Stomach (tissue), 19 donors: ENCODE measurements around the gene NME2. TPM values are rescaled to one million over a fixed set of nuclear protein-coding genes. Genes with fewer than 3 reads are reported as not detected.
A peak's percentile ranks its signal among the peaks of the same experiment; 100 is the strongest.

Experiments
- DNase-seq, 2 donors: peaks; one replicate each; pipeline versions ENCODE4 v3.0.0 to v3.0.0-alpha.2; 2013 to 2019
- H3K27ac ChIP-seq, 5 donors: fragments of 200-600 bp in 4 of 5; sonication (generic) in 4 of 5; one replicate each; pipeline ENCODE4 v1.5.1; 2013 to 2019; ENCODE audit warnings: mild to moderate bottlenecking in 1 of 5, moderate library complexity in 1 of 5
- H3K27me3 ChIP-seq, 3 donors: fragments of 200-600 bp; sonication (generic); one replicate each; pipeline ENCODE4 v1.5.1; 2017 to 2019; ENCODE audit warnings: mixed run types in 1 of 3
- H3K36me3 ChIP-seq, 4 donors: fragments of 200-600 bp; sonication (generic); 1 replicate in 3 of 4; 2 replicates in 1 of 4; pipeline ENCODE4 v1.5.1; 2016 to 2019
- H3K4me1 ChIP-seq, 4 donors: fragments of 200-600 bp; sonication (generic); one replicate each; pipeline ENCODE4 v1.5.1; 2016 to 2019
- H3K4me3 ChIP-seq, 4 donors: fragments of 200-600 bp; sonication (generic) in 3 of 4; one replicate each; pipeline ENCODE4 v1.5.1; 2016 to 2019; ENCODE audit warnings: mild to moderate bottlenecking in 1 of 4
- H3K9me3 ChIP-seq, 4 donors: fragments of 200-600 bp; sonication (generic); one replicate each; pipeline ENCODE4 v1.5.1; 2016 to 2019
- EP300 ChIP-seq: sonication (generic); formaldehyde crosslinking; IDR thresholded peaks from one replicate; pipeline ENCODE4 v1.6.1; 2017; ENCODE audit warnings: antibody characterized with exemption
- POLR2A ChIP-seq, 4 donors: fragments of 450-650 bp; IDR thresholded peaks; one replicate each; pipeline ENCODE4 v1.6.1; 2016; ENCODE audit warnings: antibody characterized with exemption in 4 of 4, control low read depth in 2 of 4, mild to moderate bottlenecking in 1 of 4, moderate library complexity in 1 of 4
- POLR2AphosphoS5 ChIP-seq, 3 donors: sonication (generic); formaldehyde crosslinking; IDR thresholded peaks; one replicate each; pipeline ENCODE4 v1.6.1; 2016; ENCODE audit warnings: antibody characterized with exemption in 3 of 3
- WGBS, 5 donors: extraction: QIAGEN DNeasy Blood & Tissue Kit in 3 of 5; methylation state at CpG; one replicate each; pipeline versions ENCODE4 v1.1.5 to v1.1.7; 2013 to 2018; 5-methylcytosine and 5-hydroxymethylcytosine counted together
- intact Hi-C: fragments of 100-400 bp; cut with DNase I; formaldehyde crosslinking; loops from one replicate; pipeline ENCODE4 v1.15.1; 2023; ENCODE audit warnings: low total_unique reads
- long read RNA-seq, 10 donors: transcript quantifications; one replicate each; lab custom pipeline, GENCODE V29; 2026
- polyA plus RNA-seq, 3 donors: library from polyadenylated mRNA; stranded (reverse); fragments of 200-250 nt; gene quantifications; one replicate each; pipeline ENCODE4 v1.2.3, GENCODE V29; 2013
- total RNA-seq, 5 donors: library from RNA; depleted of rRNA; stranded (reverse); fragments of >200 nt; gene quantifications; one replicate each; pipeline versions ENCODE4 v1.1.0 to v1.2.3, GENCODE V29; 2014 to 2016
- TF ChIP-seq, protein P1 (sequence below), 7 experiments: fragments of 450-650 bp in 4 of 7; fragments of 200-600 bp in 3 of 7; sonication (generic) in 3 of 7; IDR thresholded peaks; one replicate each; pipeline ENCODE4 v1.5.1; 2016 to 2019; ENCODE audit warnings: antibody characterized with exemption in 7 of 7, control low read depth in 2 of 7, mild to moderate bottlenecking in 1 of 7
- donor health status: healthy with polysubstance abuse.
- donor health status: Bipolar disorder and iron deficiency.
- donor health status: healthy.

The NME2 gene
- total RNA-seq (100 to 1,000 TPM; 127 to 311 (median 264) TPM), polyA plus RNA-seq (100 to 1,000 TPM; 754 to 877 (median 797) TPM)
- long read RNA-seq, donor 1, transcript NME2-205 (5 exons, 826 nt) = major isoform, 82 of 121 reads
- long read RNA-seq, donor 1, transcript NME2-209 (2 exons, 789 nt) = minor isoform, 18 of 121 reads
- long read RNA-seq, donor 1, transcript NME2-202 (4 exons, 866 nt) = minor isoform, 12 of 121 reads
- long read RNA-seq, donor 1, partial matches to known transcripts = 0 of 121 reads
- long read RNA-seq, donor 1, other reads (novel, unspliced or antisense) = 0 of 121 reads
- long read RNA-seq, donor 2, transcript NME2-209 (2 exons, 789 nt) = minor isoform, 8 of 148 reads
- long read RNA-seq, donor 2, transcript NME2-204 (5 exons, 749 nt) = minor isoform, 43 of 148 reads
- long read RNA-seq, donor 2, transcript NME2-202 (4 exons, 866 nt) = minor isoform, 20 of 148 reads
- long read RNA-seq, donor 2, transcript NME2-205 (5 exons, 826 nt) = major isoform, 67 of 148 reads
- long read RNA-seq, donor 2, partial matches to known transcripts = 0 of 148 reads
- long read RNA-seq, donor 2, other reads (novel, unspliced or antisense) = 0 of 148 reads
- long read RNA-seq, donor 3, transcript NME2-202 (4 exons, 866 nt) = minor isoform, 32 of 190 reads
- long read RNA-seq, donor 3, transcript NME2-209 (2 exons, 789 nt) = minor isoform, 25 of 190 reads
- long read RNA-seq, donor 3, transcript NME2-208 (3 exons, 565 nt) = minor isoform, 9 of 190 reads
- long read RNA-seq, donor 3, transcript NME2-205 (5 exons, 826 nt) = major isoform, 120 of 190 reads
- long read RNA-seq, donor 3, partial matches to known transcripts = 0 of 190 reads
- long read RNA-seq, donor 3, other reads (novel, unspliced or antisense) = 0 of 190 reads
- long read RNA-seq, donor 4, transcript NME2-205 (5 exons, 826 nt) = major isoform, 10 of 15 reads
- long read RNA-seq, donor 4, partial matches to known transcripts = 0 of 15 reads
- long read RNA-seq, donor 4, other reads (novel, unspliced or antisense) = 0 of 15 reads
- long read RNA-seq, donor 5, transcript NME2-204 (5 exons, 749 nt) = minor isoform, 53 of 194 reads
- long read RNA-seq, donor 5, transcript NME2-209 (2 exons, 789 nt) = minor isoform, 26 of 194 reads
- long read RNA-seq, donor 5, transcript NME2-202 (4 exons, 866 nt) = minor isoform, 19 of 194 reads
- long read RNA-seq, donor 5, transcript NME2-205 (5 exons, 826 nt) = major isoform, 81 of 194 reads
- long read RNA-seq, donor 5, partial matches to known transcripts = 8 of 194 reads
- long read RNA-seq, donor 5, other reads (novel, unspliced or antisense) = 0 of 194 reads
- long read RNA-seq, donor 6, transcript NME2-208 (3 exons, 565 nt) = minor isoform, 12 of 493 reads
- long read RNA-seq, donor 6, transcript NME2-202 (4 exons, 866 nt) = minor isoform, 50 of 493 reads
- long read RNA-seq, donor 6, transcript NME2-205 (5 exons, 826 nt) = major isoform, 350 of 493 reads
- long read RNA-seq, donor 6, transcript NME2-209 (2 exons, 789 nt) = minor isoform, 39 of 493 reads
- long read RNA-seq, donor 6, partial matches to known transcripts = 8 of 493 reads
- long read RNA-seq, donor 6, other reads (novel, unspliced or antisense) = 15 of 493 reads
- long read RNA-seq, donor 7, transcript NME2-209 (2 exons, 789 nt) = minor isoform, 26 of 258 reads
- long read RNA-seq, donor 7, transcript NME2-205 (5 exons, 826 nt) = major isoform, 182 of 258 reads
- long read RNA-seq, donor 7, transcript NME2-202 (4 exons, 866 nt) = minor isoform, 31 of 258 reads
- long read RNA-seq, donor 7, transcript NME2-208 (3 exons, 565 nt) = minor isoform, 12 of 258 reads
- long read RNA-seq, donor 7, partial matches to known transcripts = 0 of 258 reads
- long read RNA-seq, donor 7, other reads (novel, unspliced or antisense) = 0 of 258 reads
- long read RNA-seq, donor 8, transcript NME2-205 (5 exons, 826 nt) = major isoform, 202 of 283 reads
- long read RNA-seq, donor 8, transcript NME2-202 (4 exons, 866 nt) = minor isoform, 28 of 283 reads
- long read RNA-seq, donor 8, transcript NME2-209 (2 exons, 789 nt) = minor isoform, 36 of 283 reads
- long read RNA-seq, donor 8, transcript NME2-208 (3 exons, 565 nt) = minor isoform, 7 of 283 reads
- long read RNA-seq, donor 8, partial matches to known transcripts = 0 of 283 reads
- long read RNA-seq, donor 8, other reads (novel, unspliced or antisense) = 0 of 283 reads
- long read RNA-seq, donor 9, transcript NME2-208 (3 exons, 565 nt) = minor isoform, 15 of 267 reads
- long read RNA-seq, donor 9, transcript NME2-205 (5 exons, 826 nt) = major isoform, 157 of 267 reads
- long read RNA-seq, donor 9, transcript NME2-202 (4 exons, 866 nt) = minor isoform, 32 of 267 reads
- long read RNA-seq, donor 9, transcript NME2-209 (2 exons, 789 nt) = minor isoform, 40 of 267 reads
- long read RNA-seq, donor 9, partial matches to known transcripts = 13 of 267 reads
- long read RNA-seq, donor 9, other reads (novel, unspliced or antisense) = 0 of 267 reads
- long read RNA-seq, donor 10, transcript NME2-209 (2 exons, 789 nt) = minor isoform, 7 of 97 reads
- long read RNA-seq, donor 10, transcript NME2-202 (4 exons, 866 nt) = minor isoform, 13 of 97 reads
- long read RNA-seq, donor 10, transcript NME2-205 (5 exons, 826 nt) = major isoform, 74 of 97 reads
- long read RNA-seq, donor 10, partial matches to known transcripts = 0 of 97 reads
- long read RNA-seq, donor 10, other reads (novel, unspliced or antisense) = 0 of 97 reads

DNA sequence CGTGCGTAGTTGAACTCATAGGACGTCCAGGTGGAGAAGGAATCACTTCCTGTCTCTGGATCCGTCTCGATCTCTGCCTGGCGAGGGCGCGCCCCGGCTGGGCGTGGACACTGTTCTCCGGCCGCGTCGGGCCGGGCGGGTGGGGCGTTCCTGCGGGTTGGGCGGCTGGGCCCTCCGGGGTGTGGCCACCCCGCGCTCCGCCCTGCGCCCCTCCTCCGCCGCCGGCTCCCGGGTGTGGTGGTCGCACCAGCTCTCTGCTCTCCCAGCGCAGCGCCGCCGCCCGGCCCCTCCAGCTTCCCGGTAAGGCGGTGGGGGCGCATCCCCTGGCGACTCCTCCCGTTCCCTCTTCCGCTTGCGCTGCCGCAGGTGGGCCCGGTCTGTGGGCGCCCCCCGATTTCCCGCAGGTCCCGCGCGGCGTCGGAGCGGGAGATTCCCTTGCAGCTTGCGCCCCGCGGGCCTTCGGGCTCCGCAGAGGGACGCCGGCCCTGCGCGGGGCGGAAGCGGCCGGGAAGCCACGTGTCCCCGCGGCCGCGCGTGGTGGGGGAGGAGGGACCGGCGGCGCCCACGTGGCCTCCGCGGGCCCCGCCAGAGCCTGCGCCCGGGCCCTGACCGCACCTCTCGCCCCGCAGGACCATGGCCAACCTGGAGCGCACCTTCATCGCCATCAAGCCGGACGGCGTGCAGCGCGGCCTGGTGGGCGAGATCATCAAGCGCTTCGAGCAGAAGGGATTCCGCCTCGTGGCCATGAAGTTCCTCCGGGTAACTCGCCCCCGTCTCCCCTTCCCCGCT, at the start of gene NME2:
TSS of gene NME2 (plus strand) at position 214 of the 789 bp plus-strand sequence. CDS start at position 634, 420 bp downstream.
- peaks cover 34 to 56% (median 54%) of the 10 kb centered on the region in 4 donors for H3K36me3 ChIP-seq
- H3K9me3 ChIP-seq = no peaks in the 10 kb centered on the region
- TF ChIP-seq POLR2A (IDR thresholded peaks at IDR 0.05) (peak in 1 of 4 donors; percentile 79), EP300 (no peak), POLR2AphosphoS5 (IDR thresholded peaks at IDR 0.05) (peak; percentile 44 to 93 (median 84))
- TF ChIP-seq, protein P1, sequence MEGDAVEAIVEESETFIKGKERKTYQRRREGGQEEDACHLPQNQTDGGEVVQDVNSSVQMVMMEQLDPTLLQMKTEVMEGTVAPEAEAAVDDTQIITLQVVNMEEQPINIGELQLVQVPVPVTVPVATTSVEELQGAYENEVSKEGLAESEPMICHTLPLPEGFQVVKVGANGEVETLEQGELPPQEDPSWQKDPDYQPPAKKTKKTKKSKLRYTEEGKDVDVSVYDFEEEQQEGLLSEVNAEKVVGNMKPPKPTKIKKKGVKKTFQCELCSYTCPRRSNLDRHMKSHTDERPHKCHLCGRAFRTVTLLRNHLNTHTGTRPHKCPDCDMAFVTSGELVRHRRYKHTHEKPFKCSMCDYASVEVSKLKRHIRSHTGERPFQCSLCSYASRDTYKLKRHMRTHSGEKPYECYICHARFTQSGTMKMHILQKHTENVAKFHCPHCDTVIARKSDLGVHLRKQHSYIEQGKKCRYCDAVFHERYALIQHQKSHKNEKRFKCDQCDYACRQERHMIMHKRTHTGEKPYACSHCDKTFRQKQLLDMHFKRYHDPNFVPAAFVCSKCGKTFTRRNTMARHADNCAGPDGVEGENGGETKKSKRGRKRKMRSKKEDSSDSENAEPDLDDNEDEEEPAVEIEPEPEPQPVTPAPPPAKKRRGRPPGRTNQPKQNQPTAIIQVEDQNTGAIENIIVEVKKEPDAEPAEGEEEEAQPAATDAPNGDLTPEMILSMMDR (IDR thresholded peaks at IDR 0.05) = no peak
- H3K27me3 ChIP-seq = no peaks in the 10 kb centered on the region
- peak within 1 kb of the TSS; percentile 77 to 97 (median 94) for H3K4me3 ChIP-seq
- intact Hi-C loops = no loop called here
- DNase-seq = peak; percentile 92 to 96
- H3K27ac ChIP-seq = peak within 1 kb of the TSS; percentile 80 to 95 (median 95)
- 0 to 1% (median 1%) methylated on average over 23 to 98 of the region's 98 CpGs for WGBS, 5 donors
- peaks cover 9 to 27% (median 23%) of the 10 kb centered on the region in 4 donors for H3K4me1 ChIP-seq

DNA sequence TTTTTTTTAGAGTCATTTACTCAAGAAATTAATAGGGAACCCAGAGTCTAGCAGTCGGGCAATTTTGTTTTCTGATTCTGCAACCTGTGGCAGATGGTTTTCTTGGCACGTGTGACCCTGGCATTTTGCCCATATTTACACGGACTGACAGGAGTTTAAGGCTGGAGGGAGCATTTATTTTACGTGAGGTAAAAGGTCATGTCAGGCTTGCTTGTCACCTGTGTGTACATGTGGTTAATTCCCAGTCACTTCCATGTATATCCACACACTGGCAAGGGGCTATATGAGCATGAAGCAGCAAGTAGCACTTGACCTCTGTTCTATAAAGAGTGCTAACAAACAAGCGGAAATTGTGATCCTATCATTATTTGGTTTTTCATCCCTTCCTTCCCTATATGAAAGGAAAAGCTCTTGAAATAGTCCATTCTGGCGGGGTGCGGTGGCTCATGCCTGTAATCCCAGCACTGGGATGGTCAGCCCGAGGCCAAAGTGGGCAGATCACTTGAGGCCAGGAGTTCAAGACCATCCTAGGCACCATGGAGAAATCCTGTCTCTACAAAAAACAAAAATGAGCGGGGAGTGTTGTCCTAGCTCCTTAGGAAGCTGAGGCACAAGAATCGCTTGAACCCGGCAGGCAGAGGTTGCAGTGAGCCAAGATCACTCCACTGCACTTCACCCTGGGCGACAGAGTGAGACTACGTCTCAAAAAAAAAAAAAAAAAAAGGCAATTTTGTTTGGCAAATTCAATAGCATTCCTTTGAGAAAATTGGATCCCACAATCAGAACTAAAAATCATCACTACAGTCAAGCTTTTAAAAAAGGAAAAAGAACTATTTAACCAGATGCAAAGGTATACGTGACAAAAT, 47.6 kb upstream of the NME2 start:
- H3K4me1 ChIP-seq = peaks cover 26 to 69% (median 40%) of the 10 kb centered on the region in 4 donors
- peak; percentile 76 to 81 for DNase-seq
- no peaks in the 10 kb centered on the region for H3K36me3 ChIP-seq
- intact Hi-C loops = no loop called here
- H3K27me3 ChIP-seq = no peaks in the 10 kb centered on the region
- H3K4me3 ChIP-seq = peak overlapping the region; percentile 6 to 100 (median 86)
- H3K27ac ChIP-seq = peak overlapping the region; percentile 52 to 99 (median 99)
- 24 to 37% (median 28%) methylated on average over 14 of the region's 14 CpGs for WGBS, 5 donors
- no peaks in the 10 kb centered on the region for H3K9me3 ChIP-seq
- TF ChIP-seq POLR2AphosphoS5 (IDR thresholded peaks at IDR 0.05) (peak in 1 of 3 donors; percentile 32), EP300 (no peak)
